Measurements from ENCODE around the gene QPCTL.
"Not testable (repeated sequence)": the region's sequence is repeated elsewhere in the genome, so short reads cannot be mapped to it uniquely, and the experiment has no call there.

The QPCTL gene

DNA sequence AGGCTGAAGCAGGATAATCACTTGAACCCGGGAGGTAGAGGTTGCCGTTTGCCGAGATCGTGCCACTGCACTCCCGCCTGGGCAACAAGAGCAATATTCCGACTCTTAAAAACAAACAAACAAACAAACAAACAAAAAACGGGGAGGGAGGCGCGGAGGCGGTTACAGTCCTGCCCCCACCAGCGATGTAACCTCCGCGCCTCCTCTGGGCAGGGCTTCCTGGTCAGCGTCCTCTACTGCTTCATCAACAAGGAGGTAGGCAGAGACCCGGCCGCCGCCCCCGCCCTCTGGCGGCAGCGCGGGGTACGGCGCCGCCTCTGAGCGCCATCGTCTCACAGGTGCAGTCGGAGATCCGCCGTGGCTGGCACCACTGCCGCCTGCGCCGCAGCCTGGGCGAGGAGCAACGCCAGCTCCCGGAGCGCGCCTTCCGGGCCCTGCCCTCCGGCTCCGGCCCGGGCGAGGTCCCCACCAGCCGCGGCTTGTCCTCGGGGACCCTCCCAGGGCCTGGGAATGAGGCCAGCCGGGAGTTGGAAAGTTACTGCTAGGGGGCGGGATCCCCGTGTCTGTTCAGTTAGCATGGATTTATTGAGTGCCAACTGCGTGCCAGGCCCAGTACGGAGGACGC lies 11.0 kb upstream of the QPCTL start:
- Mint-ChIP-seq H3K4me1 (no peaks in the 10 kb centered on the region), H3K27ac (peak overlapping the region in 1 of 3 experiments; percentile 61), H3K9me3 (no peaks in the 10 kb centered on the region), H3K27me3 (ENCODE audit: low read depth) (peaks cover 40% of the 10 kb centered on the region), H3K36me3 (ENCODE audit: low read depth) (peaks cover 20% of the 10 kb centered on the region), H3K4me3 (peak overlapping the region; percentile 71 to 80 (median 72))
- TF ChIP-seq, protein P1, sequence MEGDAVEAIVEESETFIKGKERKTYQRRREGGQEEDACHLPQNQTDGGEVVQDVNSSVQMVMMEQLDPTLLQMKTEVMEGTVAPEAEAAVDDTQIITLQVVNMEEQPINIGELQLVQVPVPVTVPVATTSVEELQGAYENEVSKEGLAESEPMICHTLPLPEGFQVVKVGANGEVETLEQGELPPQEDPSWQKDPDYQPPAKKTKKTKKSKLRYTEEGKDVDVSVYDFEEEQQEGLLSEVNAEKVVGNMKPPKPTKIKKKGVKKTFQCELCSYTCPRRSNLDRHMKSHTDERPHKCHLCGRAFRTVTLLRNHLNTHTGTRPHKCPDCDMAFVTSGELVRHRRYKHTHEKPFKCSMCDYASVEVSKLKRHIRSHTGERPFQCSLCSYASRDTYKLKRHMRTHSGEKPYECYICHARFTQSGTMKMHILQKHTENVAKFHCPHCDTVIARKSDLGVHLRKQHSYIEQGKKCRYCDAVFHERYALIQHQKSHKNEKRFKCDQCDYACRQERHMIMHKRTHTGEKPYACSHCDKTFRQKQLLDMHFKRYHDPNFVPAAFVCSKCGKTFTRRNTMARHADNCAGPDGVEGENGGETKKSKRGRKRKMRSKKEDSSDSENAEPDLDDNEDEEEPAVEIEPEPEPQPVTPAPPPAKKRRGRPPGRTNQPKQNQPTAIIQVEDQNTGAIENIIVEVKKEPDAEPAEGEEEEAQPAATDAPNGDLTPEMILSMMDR (IDR thresholded peaks at IDR 0.05; ENCODE audit: unreplicated experiment in 3 of 3) = peak; percentile 97 to 98 (median 98)

DNA sequence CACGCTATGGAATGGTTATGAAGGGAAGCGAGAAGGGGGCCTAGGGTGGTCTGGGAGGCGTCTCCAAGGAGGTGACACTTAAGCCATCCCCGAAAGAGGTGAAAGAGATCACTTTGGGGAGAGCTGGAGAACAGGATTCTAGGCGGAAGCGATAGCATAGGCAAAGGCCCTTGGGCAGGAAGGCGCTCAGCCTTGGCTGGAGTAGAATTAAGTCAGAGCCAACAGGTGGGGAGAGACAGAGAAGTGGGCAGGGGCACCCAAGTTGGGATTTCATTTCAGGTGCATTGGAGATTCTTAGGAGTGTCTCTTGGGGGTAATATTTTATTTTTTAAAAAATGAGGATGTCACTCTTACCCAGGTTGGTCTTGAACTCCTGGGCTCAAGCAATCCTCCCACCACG lies 10.3 kb upstream of the QPCTL start:
- TF ChIP-seq, protein P1 (IDR thresholded peaks at IDR 0.05; ENCODE audit: unreplicated experiment in 3 of 3) = no peak
- H3K4me3 Mint-ChIP-seq = no peak overlapping the region
- peak overlapping the region in 1 of 3 experiments; percentile 19 for H3K27ac Mint-ChIP-seq
- peaks cover 25% of the 10 kb centered on the region for H3K36me3 Mint-ChIP-seq (ENCODE audit: low read depth)
- H3K9me3 Mint-ChIP-seq = no peaks in the 10 kb centered on the region
- H3K4me1 Mint-ChIP-seq = no peaks in the 10 kb centered on the region
- H3K27me3 Mint-ChIP-seq (ENCODE audit: low read depth) = peaks cover 35% of the 10 kb centered on the region

GRCh38 chr19:45682908-45683307 lies 9.6 kb upstream of the QPCTL start:
- Mint-ChIP-seq H3K4me1 (no peaks in the 10 kb centered on the region), H3K9me3 (no peaks in the 10 kb centered on the region), H3K27me3 (ENCODE audit: low read depth) (peaks cover 28% of the 10 kb centered on the region), H3K36me3 (ENCODE audit: low read depth) (peaks cover 30% of the 10 kb centered on the region), H3K27ac (no peak overlapping the region), H3K4me3 (peak overlapping the region in 1 of 3 experiments; percentile 47)
- TF ChIP-seq, protein P1 (IDR thresholded peaks at IDR 0.05; ENCODE audit: unreplicated experiment in 3 of 3) = no peak

- H3K4me1 Mint-ChIP-seq; H3K27ac Mint-ChIP-seq; H3K9me3 Mint-ChIP-seq; H3K4me3 Mint-ChIP-seq; H3K27me3 Mint-ChIP-seq (ENCODE audit: low read depth): not testable (repeated sequence)
- H3K36me3 Mint-ChIP-seq (ENCODE audit: low read depth) = peaks cover 41% of the 10 kb centered on the region
These were observed 7.4 kb upstream of the QPCTL start for GRCh38 chr19:45685045-45685444.

DNA sequence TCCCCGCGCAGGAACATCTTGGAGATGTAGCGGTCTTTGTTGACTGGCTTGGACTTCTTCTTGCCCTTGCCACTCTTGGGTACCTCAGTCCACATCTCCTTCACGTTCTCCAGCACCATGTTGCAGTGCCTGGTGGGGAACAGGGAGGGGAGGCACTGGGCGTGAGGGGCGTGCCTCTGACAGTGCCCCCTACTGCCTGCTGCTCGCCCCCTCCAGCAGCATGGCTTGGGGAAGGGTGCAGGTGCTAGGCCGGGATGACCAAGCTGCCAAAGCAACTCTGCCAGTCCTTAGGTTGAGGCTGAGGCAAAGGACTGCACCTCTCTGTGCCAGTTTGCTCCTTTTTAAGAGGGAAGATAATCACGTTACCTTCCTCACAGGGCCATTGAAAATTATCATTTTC lies 4.9 kb upstream of the QPCTL start:
- H3K4me3 Mint-ChIP-seq = no peak overlapping the region
- no peaks in the 10 kb centered on the region for H3K27me3 Mint-ChIP-seq (ENCODE audit: low read depth)
- TF ChIP-seq, protein P1 (IDR thresholded peaks at IDR 0.05; ENCODE audit: unreplicated experiment in 3 of 3) = no peak
- H3K4me1 Mint-ChIP-seq = peaks cover 10% of the 10 kb centered on the region
- H3K36me3 Mint-ChIP-seq (ENCODE audit: low read depth) = peaks cover 41% of the 10 kb centered on the region
- H3K9me3 Mint-ChIP-seq = no peaks in the 10 kb centered on the region
- H3K27ac Mint-ChIP-seq = no peak overlapping the region

GRCh38 chr19:45691516-45692186 lies 815 bp upstream of the QPCTL start, which contains the start of gene SNRPD2:
TSS of gene SNRPD2 (minus strand) at chr19:45691953. CDS start at chr19:45691888, 65 bp downstream.
- H3K4me3 Mint-ChIP-seq = peak within 1 kb of the TSS; percentile 91 to 96 (median 92)
- no peaks in the 10 kb centered on the region for H3K9me3 Mint-ChIP-seq
- TF ChIP-seq, protein P1 (IDR thresholded peaks at IDR 0.05; ENCODE audit: unreplicated experiment in 3 of 3) = no peak
- H3K36me3 Mint-ChIP-seq (ENCODE audit: low read depth) = peaks cover 28% of the 10 kb centered on the region
- peaks cover 10% of the 10 kb centered on the region for H3K4me1 Mint-ChIP-seq
- peak within 1 kb of the TSS; percentile 56 to 92 (median 90) for H3K27ac Mint-ChIP-seq
- H3K27me3 Mint-ChIP-seq (ENCODE audit: low read depth) = no peaks in the 10 kb centered on the region
